ENCODE data around the gene MCTP1.

MCTP1 gene

DNA sequence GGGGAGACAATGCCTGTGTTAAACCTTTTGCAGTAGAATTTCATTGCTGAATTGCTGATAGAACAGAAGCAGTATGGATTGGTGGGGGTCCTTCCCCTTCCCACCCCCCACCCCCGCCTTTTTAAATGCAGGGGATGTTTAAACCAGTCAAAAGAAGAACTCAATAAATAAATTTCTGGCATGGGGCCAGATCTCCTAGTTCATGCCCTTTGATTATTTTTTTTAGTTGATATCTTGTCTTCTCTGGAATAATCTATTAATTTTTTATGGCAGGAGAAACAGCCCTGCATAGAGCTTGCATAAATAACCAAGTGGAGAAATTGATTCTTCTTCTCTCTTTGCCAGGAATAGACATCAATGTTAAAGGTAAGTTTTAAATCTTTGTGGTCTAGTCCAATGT, 593.6 kb downstream of the MCTP1 start:
- DNase-seq (ENCODE audit: insufficient read length, low spot score) (no peak), FAIRE-seq (no peak)

DNA sequence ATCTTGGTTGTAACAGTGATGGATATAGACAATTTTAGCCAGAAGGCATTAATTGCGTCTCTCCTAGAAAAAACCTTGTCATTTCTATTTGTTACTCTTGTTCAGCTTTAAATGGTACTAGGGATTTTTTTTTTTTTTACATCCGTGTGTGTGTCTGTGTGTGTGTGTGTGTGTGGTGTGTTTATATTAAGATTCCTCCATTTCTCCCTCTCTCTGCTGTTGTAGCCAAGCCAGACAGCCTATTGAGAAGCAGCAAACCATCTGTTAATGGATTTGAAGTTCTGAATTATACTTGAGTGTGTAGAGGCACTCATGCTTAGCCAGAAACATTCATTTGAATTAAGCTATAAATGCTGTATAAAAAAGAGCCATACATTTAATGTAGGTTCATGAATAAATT, 594.1 kb downstream of the MCTP1 start:
- DNase-seq (ENCODE audit: insufficient read length, low spot score), result no peak
- no peak for FAIRE-seq

DNA sequence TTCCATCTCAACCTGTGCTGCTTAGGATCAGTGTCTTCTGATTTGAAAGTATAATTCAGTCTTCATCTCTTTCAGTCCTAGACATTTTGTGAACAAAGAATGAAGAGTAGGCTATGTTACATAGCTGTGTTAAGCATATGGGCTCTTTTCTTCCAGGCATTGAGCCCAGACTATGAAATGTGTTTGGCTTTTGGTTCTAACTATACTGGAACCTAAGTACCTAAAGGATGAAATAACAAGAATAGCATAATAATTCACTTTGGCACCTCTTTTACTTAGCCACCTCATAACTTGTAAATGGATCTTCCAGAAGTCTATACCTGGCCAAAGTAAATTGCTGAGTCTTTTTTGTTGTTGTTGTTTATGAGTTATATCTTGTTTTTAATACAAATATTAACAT, 595.0 kb downstream of the MCTP1 start:
- no peak for FAIRE-seq
- no peak for DNase-seq (ENCODE audit: insufficient read length, low spot score)

DNA sequence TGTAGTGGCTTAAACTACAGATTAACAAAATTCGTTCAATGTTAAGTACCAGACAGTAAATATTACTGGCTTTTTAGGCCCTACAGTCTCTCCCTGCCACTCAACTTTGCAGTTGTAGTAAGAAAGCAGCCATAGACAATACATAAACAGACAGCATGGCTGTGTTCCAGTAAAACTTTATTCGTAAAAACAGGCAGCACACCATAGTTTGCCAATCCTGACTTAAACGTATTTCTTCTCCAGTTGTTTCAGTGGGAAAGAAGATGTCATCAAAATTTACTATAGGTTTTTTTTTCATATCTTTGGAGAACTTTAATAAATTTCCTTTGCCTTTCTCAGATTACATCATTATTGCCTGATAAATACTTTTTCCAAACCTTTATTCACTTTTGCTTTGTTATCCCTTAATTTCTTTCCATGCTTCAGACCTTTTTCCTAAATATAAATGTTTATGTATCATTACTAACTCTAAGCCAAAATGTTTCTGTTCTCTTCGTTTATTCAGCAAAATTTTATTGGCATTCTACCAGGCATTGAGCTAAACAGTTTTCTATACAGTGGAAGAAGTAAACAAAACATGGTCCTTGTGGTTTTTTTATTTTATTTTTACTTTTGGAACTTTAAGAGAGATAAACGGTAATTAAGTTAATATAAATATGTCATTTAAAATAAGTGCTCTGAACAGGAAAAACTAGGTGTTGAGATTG, 601.9 kb downstream of the MCTP1 start:
- FAIRE-seq (no peak), DNase-seq (ENCODE audit: insufficient read length, low spot score) (no peak)

DNA sequence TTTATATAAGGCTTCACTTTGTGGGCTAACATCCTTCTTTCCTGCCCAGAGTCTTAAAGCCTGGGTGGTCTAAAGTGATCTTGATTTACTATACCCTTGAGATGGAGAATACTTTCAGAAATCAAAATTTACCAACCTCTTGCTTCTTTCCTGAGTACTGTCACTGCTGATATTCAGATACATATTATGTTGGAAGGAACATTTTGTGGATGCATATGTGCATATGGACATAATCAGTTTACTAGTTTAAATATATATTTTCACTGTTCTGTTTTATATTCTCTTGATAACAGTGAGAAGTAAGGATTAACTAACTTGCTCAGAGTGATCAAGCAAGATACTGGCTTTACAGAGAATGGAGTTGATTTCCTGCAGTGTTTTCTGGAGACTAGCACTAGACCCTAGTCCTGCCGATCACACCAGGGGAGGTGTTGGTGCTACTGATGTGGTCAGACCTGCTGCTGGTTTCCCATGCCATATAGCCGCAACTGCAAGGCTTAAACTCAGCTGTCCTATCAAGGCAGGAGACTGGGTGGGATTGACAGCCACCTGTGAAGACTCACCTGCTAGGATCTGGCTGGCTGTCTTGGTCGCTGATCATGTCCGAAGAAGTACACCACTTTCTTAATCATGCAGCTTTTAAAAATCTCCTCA, 608.8 kb downstream of the MCTP1 start:
- FAIRE-seq (no peak), DNase-seq (ENCODE audit: insufficient read length, low spot score) (no peak)

DNA sequence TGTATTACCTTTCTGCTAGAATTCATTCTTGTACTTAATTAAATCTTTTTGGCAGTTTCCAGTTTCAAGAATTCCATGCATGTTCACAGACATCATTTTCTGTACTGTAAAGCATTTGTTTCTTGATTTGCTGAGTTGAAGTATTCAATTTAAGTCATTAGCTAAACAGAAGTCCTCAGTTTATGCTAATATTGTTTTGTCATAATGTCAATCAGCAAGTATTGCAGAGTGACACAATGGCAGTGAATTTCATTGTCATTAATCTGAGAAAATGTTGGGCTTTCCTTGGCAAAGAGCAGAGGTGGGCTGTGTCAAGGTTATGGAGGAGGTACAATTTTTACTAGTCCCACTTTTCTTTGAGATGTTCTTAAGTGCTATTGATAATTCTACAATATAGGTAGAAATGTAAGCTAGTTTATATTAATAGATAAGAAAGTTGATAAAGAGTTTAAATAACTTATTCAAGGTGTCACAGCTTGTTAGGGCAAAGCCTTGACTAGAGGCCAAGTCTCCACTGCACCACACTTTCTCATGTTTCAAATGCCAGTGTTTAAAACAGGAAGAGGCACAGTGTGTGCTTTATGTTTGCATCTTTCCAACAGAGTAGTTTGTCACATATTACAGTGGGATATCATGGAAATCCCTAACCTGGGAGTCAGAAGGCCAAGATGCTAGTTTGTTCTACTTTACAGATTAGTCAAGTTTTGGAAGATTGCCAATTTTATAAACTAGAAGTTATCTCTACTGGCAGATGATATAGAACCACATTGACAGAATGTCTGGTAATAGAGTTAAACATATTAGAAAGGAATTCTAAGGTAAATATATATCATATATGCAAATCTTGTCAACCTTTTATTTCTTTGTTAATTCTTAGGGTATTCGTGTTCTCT, 610.2 kb downstream of the MCTP1 start:
- DNase-seq (ENCODE audit: insufficient read length, low spot score) (no peak), FAIRE-seq (peak; percentile 31)

DNA sequence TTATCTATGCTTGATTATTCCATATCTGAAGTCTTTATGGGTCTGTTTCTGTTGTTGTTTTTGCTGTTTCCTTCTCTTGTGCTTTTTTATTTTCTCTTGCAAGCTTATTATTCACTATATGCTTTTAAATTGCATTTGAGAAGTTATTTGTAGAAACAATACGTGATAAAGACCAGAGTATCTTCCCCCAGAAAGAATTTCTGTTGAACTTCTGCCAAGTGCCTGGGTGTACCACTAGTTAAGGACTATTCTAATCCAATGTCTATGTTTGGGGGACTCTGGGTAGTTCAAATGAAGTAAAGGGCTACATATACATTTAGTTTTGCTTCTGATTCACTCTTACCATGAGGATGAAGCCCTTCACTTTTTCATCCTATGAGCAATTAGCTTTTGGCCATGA, 612.1 kb downstream of the MCTP1 start:
- no peak for FAIRE-seq
- no peak for DNase-seq (ENCODE audit: insufficient read length, low spot score)

DNA sequence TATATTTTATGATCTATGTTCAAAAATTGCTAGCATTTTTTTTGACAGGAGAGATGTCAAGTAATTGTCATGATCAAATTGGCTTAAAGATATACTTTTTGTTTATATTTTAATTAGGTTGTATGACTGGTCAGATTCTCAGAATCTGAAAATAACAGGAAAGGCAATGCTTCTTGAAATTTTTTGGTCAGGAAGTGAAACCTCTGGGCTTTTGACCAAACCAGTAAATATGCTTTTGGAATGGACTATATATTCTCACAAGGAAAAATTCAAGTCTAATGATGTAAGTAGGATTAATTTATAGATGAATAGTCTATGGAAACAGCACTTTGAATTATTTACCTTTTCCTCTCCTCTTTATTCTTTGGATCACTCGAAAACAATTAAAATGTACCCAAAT, 614.2 kb downstream of the MCTP1 start:
- DNase-seq (ENCODE audit: insufficient read length, low spot score) (no peak), FAIRE-seq (no peak)

DNA sequence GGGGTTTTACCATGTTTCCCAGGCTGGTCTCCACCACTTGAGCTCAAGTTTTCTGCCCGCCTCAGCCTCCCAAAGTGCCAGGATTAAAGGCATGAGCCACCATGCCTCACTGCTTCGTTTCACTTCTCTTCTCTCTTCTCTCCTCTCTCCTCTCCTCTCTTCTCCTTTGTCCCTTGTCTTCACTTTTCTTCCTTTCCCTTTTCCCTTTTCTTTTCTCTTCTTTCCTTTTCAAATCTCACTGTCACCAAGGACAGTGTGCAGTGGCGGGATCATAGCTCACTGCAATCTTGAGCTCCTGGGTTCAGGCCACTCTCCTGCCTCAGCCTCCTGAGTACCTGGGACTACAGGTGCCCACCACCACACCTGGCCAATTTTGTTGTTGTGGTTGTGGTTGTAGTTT, 617.0 kb downstream of the MCTP1 start:
- no peak for DNase-seq (ENCODE audit: insufficient read length, low spot score)
- no peak for FAIRE-seq

DNA sequence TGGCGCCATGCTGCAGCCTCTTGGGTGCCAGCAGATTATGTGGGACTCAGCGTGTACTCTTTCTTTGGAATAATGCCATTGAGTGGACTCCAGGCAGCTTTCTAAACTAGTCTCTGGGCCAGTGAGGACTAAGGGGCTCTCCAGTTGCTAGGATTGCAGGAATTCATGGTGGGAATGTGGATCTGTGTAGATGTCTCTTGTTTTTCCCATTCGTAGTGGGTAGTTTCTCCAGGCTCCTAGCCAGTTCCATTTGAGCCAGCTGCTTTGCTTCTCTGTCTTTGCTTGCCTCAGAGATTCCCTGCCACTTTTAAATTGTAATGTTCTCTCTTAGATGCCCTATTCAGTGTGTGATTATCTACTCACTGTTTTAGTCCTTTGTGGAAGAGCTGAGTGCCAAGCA, 623.8 kb downstream of the MCTP1 start:
- DNase-seq (ENCODE audit: insufficient read length, low spot score), result no peak
- no peak for FAIRE-seq

DNA sequence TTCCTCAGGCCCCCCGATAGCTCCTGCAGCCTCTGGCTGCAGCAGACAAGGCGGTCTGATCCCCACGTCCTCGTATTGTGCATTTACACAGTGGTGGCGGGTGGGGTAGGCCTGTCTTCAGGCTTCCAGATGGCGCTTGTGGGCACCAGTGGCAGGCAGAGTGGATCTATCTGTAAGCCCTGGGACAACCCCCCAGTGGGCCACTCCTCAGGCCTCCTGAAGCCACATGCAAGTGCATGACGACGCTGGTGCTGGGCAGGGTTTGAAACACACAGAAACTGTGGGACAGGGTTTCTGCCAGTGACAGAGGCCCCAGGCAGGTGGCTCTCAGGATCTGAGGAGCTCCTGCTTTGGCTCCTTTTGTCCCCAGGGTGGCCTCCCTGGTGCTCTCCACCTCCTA, 624.4 kb downstream of the MCTP1 start:
- no peak for FAIRE-seq
- DNase-seq (ENCODE audit: insufficient read length, low spot score), result no peak

DNA sequence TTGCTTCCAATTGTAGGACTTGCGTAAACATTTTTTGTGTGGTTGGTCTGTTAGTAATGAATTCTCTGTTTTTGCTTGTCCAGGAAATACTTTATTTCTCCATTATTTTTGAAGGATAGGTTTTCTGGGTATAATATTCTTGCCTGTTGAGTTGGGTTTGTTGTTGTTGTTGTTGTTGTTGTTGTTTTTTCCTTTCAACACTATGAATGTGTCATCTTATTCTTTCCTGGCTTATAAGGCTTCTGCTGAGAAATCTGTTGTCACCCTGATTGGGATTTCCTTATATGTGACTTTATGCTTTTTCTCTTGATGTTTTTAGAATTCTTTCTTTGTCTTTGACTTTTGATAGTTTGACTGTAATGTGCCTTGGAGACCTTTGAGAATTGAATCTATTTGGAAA, 626.6 kb downstream of the MCTP1 start:
- FAIRE-seq (peak; percentile 35), DNase-seq (ENCODE audit: insufficient read length, low spot score) (no peak)
